Measurements from ENCODE around the gene GMDS. TPM values are rescaled to one million over a fixed set of nuclear protein-coding genes. Genes with fewer than 3 reads are reported as not detected.
A peak's percentile ranks its signal among the peaks of the same experiment; 100 is the strongest.

The GMDS gene
- total RNA-seq, 1 donor from 2014 or later, result 34.0 TPM

- Mint-ChIP-seq H3K9me3 (ENCODE audit: low read depth) (no peaks in the 10 kb centered on the region), H3K4me3 (ENCODE audit: unreplicated experiment) (no peak overlapping the region), H3K27ac (ENCODE audit: unreplicated experiment) (no peak overlapping the region), H3K27me3 (ENCODE audit: low read depth) (no peaks in the 10 kb centered on the region), H3K36me3 (ENCODE audit: low read depth) (peaks cover 1% of the 10 kb centered on the region), H3K4me1 (ENCODE audit: low read depth) (peaks cover 38% of the 10 kb centered on the region)
- TF ChIP-seq CTCF (IDR thresholded peaks at IDR 0.05), result no peak
- DNase-seq (ENCODE audit: low spot score), result no peak
Observed at GRCh38 chr6:1906014-1906413, 339.4 kb downstream of the GMDS start.

- peaks cover 1% of the 10 kb centered on the region for H3K36me3 Mint-ChIP-seq (ENCODE audit: low read depth)
- peaks cover 33% of the 10 kb centered on the region for H3K4me1 Mint-ChIP-seq (ENCODE audit: low read depth)
- no peaks in the 10 kb centered on the region for H3K27me3 Mint-ChIP-seq (ENCODE audit: low read depth)
- H3K27ac Mint-ChIP-seq (ENCODE audit: unreplicated experiment), result peak overlapping the region; percentile 54
- no peak overlapping the region for H3K4me3 Mint-ChIP-seq (ENCODE audit: unreplicated experiment)
- TF ChIP-seq CTCF (IDR thresholded peaks at IDR 0.05), result no peak
- DNase-seq (ENCODE audit: low spot score), result peak; percentile 51
- H3K9me3 Mint-ChIP-seq (ENCODE audit: low read depth), result no peaks in the 10 kb centered on the region
Observed at GRCh38 chr6:1904898-1905297, 340.5 kb downstream of the GMDS start.

- Mint-ChIP-seq H3K27ac (ENCODE audit: unreplicated experiment) (no peak overlapping the region), H3K9me3 (ENCODE audit: low read depth) (no peaks in the 10 kb centered on the region), H3K4me3 (ENCODE audit: unreplicated experiment) (no peak overlapping the region), H3K27me3 (ENCODE audit: low read depth) (no peaks in the 10 kb centered on the region), H3K36me3 (ENCODE audit: low read depth) (peaks cover 1% of the 10 kb centered on the region), H3K4me1 (ENCODE audit: low read depth) (peaks cover 30% of the 10 kb centered on the region)
- DNase-seq (ENCODE audit: low spot score), result peak; percentile 73
- TF ChIP-seq CTCF (IDR thresholded peaks at IDR 0.05), result no peak
Observed at GRCh38 chr6:1904466-1904799, 341.0 kb downstream of the GMDS start.

- Mint-ChIP-seq H3K4me1 (ENCODE audit: low read depth) (peaks cover 28% of the 10 kb centered on the region), H3K27me3 (ENCODE audit: low read depth) (no peaks in the 10 kb centered on the region), H3K27ac (ENCODE audit: unreplicated experiment) (no peak overlapping the region), H3K36me3 (ENCODE audit: low read depth) (peaks cover 1% of the 10 kb centered on the region), H3K4me3 (ENCODE audit: unreplicated experiment) (no peak overlapping the region), H3K9me3 (ENCODE audit: low read depth) (no peaks in the 10 kb centered on the region)
- TF ChIP-seq CTCF (IDR thresholded peaks at IDR 0.05), result no peak
- no peak for DNase-seq (ENCODE audit: low spot score)
Observed at GRCh38 chr6:1903780-1904465, 341.5 kb downstream of the GMDS start.

- Mint-ChIP-seq H3K27me3 (ENCODE audit: low read depth) (no peaks in the 10 kb centered on the region), H3K36me3 (ENCODE audit: low read depth) (peaks cover 1% of the 10 kb centered on the region), H3K9me3 (ENCODE audit: low read depth) (no peaks in the 10 kb centered on the region), H3K27ac (ENCODE audit: unreplicated experiment) (peak overlapping the region; percentile 72), H3K4me3 (ENCODE audit: unreplicated experiment) (no peak overlapping the region), H3K4me1 (ENCODE audit: low read depth) (peaks cover 22% of the 10 kb centered on the region)
- no peak for TF ChIP-seq CTCF (IDR thresholded peaks at IDR 0.05)
- no peak for DNase-seq (ENCODE audit: low spot score)
Observed at GRCh38 chr6:1901556-1901955, 343.8 kb downstream of the GMDS start.
